ENCODE results near the gene NEK7. TPM values are rescaled to one million over a fixed set of nuclear protein-coding genes. Genes with fewer than 3 reads are reported as not detected.
A peak's percentile ranks its signal among the peaks of the same experiment; 100 is the strongest.

The NEK7 gene
- total RNA-seq, 1 donor from 2014 or later = 34.7 TPM

- peaks cover 5% of the 10 kb centered on the region for H3K4me1 Mint-ChIP-seq
- no peak overlapping the region for H3K27ac Mint-ChIP-seq
- H3K4me3 ChIP-seq = no peak overlapping the region
- H3K4me1 ChIP-seq = peaks cover 15% of the 10 kb centered on the region
- no peaks in the 10 kb centered on the region for H3K27me3 Mint-ChIP-seq (ENCODE audit: insufficient read depth, low read depth)
- no peak overlapping the region for H2AFZ ChIP-seq (replicated peaks)
- DNase-seq (ENCODE audit: low spot score) = no peak
- H3K4me3 Mint-ChIP-seq = no peak overlapping the region
- peaks cover 7% of the 10 kb centered on the region for H3K9me3 Mint-ChIP-seq
- H3K4me2 ChIP-seq = no peak overlapping the region
- no peaks in the 10 kb centered on the region for H4K20me1 ChIP-seq (ENCODE audit: low read depth)
- no peaks in the 10 kb centered on the region for H3K79me2 ChIP-seq (ENCODE audit: low read depth)
- no peaks in the 10 kb centered on the region for H3K36me3 ChIP-seq
- TF ChIP-seq CTCF (IDR thresholded peaks at IDR 0.05) = no peak
- TF ChIP-seq EZH2 (IDR thresholded peaks at IDR 0.05) = no peak
- no peak for TF ChIP-seq EZH2phosphoT487 (IDR thresholded peaks at IDR 0.05)
- no peaks in the 10 kb centered on the region for H3K9me3 ChIP-seq (ENCODE audit: low read depth)
- H3F3A ChIP-seq (ENCODE audit: low read depth) = no peaks in the 10 kb centered on the region
- no peak overlapping the region for H3K27ac ChIP-seq
- no peak overlapping the region for H3K9ac ChIP-seq
- no peaks in the 10 kb centered on the region for H3K36me3 Mint-ChIP-seq
- H3K27me3 ChIP-seq = no peaks in the 10 kb centered on the region
Measured at GRCh38 chr1:198254948-198255347, 98.2 kb downstream of the NEK7 start.

- no peak overlapping the region for H3K27ac ChIP-seq
- no peaks in the 10 kb centered on the region for H3K27me3 ChIP-seq
- no peak overlapping the region for H3K27ac Mint-ChIP-seq
- H3K9me3 Mint-ChIP-seq = peaks cover 7% of the 10 kb centered on the region
- no peaks in the 10 kb centered on the region for H3F3A ChIP-seq (ENCODE audit: low read depth)
- H3K36me3 Mint-ChIP-seq = no peaks in the 10 kb centered on the region
- no peaks in the 10 kb centered on the region for H3K27me3 Mint-ChIP-seq (ENCODE audit: insufficient read depth, low read depth)
- H2AFZ ChIP-seq (replicated peaks) = no peak overlapping the region
- no peaks in the 10 kb centered on the region for H3K79me2 ChIP-seq (ENCODE audit: low read depth)
- H3K4me1 Mint-ChIP-seq = peaks cover 5% of the 10 kb centered on the region
- no peak for DNase-seq (ENCODE audit: low spot score)
- H3K9me3 ChIP-seq (ENCODE audit: low read depth) = no peaks in the 10 kb centered on the region
- no peaks in the 10 kb centered on the region for H3K36me3 ChIP-seq
- TF ChIP-seq CTCF (IDR thresholded peaks at IDR 0.05) = no peak
- TF ChIP-seq EZH2 (IDR thresholded peaks at IDR 0.05) = no peak
- H3K9ac ChIP-seq = no peak overlapping the region
- no peak overlapping the region for H3K4me3 Mint-ChIP-seq
- H3K4me1 ChIP-seq = peaks cover 15% of the 10 kb centered on the region
- H4K20me1 ChIP-seq (ENCODE audit: low read depth) = no peaks in the 10 kb centered on the region
- H3K4me3 ChIP-seq = no peak overlapping the region
- H3K4me2 ChIP-seq = peak overlapping the region; percentile 25
Measured at GRCh38 chr1:198255784-198256183, 99.0 kb downstream of the NEK7 start.

- Mint-ChIP-seq H3K27ac (no peak overlapping the region), H3K9me3 (no peaks in the 10 kb centered on the region), H3K4me1 (peaks cover 5% of the 10 kb centered on the region), H3K4me3 (no peak overlapping the region), H3K27me3 (ENCODE audit: insufficient read depth, low read depth) (no peaks in the 10 kb centered on the region), H3K36me3 (no peaks in the 10 kb centered on the region)
- H3K4me3 ChIP-seq = no peak overlapping the region
- H3K79me2 ChIP-seq (ENCODE audit: low read depth) = no peaks in the 10 kb centered on the region
- H3K4me1 ChIP-seq = peaks cover 15% of the 10 kb centered on the region
- H2AFZ ChIP-seq (replicated peaks) = no peak overlapping the region
- no peak overlapping the region for H3K9ac ChIP-seq
- TF ChIP-seq EZH2phosphoT487 (IDR thresholded peaks at IDR 0.05) (no peak), EZH2 (IDR thresholded peaks at IDR 0.05) (no peak), CTCF (IDR thresholded peaks at IDR 0.05) (no peak)
- no peaks in the 10 kb centered on the region for H3K36me3 ChIP-seq
- H3K27me3 ChIP-seq = no peaks in the 10 kb centered on the region
- H3K9me3 ChIP-seq (ENCODE audit: low read depth) = no peaks in the 10 kb centered on the region
- no peaks in the 10 kb centered on the region for H3F3A ChIP-seq (ENCODE audit: low read depth)
- H4K20me1 ChIP-seq (ENCODE audit: low read depth) = no peaks in the 10 kb centered on the region
- no peak for DNase-seq (ENCODE audit: low spot score)
- no peak overlapping the region for H3K4me2 ChIP-seq
- no peak overlapping the region for H3K27ac ChIP-seq
Measured at GRCh38 chr1:198258491-198258890, 101.7 kb downstream of the NEK7 start.
